ENCODE results near the gene CNNM1.

GRCh38 chr10:99329554-99330346 lies 594 bp downstream of the CNNM1 start:
- TF ChIP-seq BHLHE40 (IDR thresholded peaks at IDR 0.05; ENCODE audit: borderline replicate concordance): no peak
- no peak for TF ChIP-seq NFRKB (IDR thresholded peaks at IDR 0.05)
- no peak for TF ChIP-seq FOXM1 (IDR thresholded peaks at IDR 0.05; ENCODE audit: borderline replicate concordance)
- TF ChIP-seq SP1 (IDR thresholded peaks at IDR 0.05): no peak
- no peak for TF ChIP-seq LEF1 (IDR thresholded peaks at IDR 0.05; ENCODE audit: borderline replicate concordance)
- TF ChIP-seq ELF4 (IDR thresholded peaks at IDR 0.05): no peak

Measured in HEK293T (cell line).